ENCODE data around the gene NACC1.

The NACC1 gene

GRCh38 chr19:13079542-13079986 is 38.5 kb upstream of the NACC1 start:
- H3K36me3 ChIP-seq (replicated peaks): no peaks in the 10 kb centered on the region; the same call in 1 of the 2 replicates
- no peak for DNase-seq (ENCODE audit: low spot score in 2 of 2)
- H3K4me3 ChIP-seq: no peak overlapping the region
- in situ Hi-C loops (cut with MboI; ENCODE audit: low sequenced_read_pairs): no loop called here
- no peaks in the 10 kb centered on the region for H3K4me1 ChIP-seq
- H3K27me3 ChIP-seq (ENCODE audit: low read depth): no peaks in the 10 kb centered on the region
- H3K9me3 ChIP-seq: no peaks in the 10 kb centered on the region

DNA sequence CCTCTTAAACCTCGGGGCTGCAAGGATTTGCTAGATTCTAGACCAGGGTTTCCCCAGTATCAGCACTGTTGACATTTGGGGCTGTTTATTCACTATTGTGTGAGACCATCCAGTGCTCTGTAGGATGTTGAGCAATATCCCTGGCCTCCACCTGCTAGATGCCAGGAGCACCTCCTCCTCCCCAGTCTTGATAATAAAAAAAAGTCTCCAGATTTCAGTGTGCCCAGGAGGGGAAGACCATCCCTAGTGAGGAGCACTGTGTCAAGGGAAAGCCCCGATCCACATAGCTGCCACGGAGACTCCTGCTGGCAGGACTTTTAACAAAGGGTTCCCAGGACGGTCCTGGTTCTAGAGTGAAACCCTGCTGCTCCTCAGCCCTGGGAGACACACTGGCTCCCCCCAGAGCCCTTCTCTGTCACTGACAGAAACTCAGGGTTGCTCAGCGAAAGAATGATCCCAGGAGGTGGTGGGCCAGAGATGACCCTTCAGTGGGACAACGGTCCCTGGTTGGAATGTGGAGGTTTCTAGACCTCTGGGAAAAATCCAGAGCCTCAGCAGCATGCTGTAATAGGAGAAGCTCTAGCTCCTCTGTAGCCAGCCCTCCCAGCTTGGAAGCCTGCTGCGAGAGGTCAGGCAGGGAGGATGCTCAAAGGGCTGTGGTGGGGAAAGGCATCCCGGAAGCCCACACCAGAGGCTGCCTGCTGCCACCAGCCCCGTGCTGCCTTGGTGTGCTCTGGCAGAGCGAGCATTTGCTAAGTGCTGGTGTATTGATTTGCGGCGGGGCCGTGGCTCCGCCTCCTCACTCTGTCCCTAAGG is 35.7 kb upstream of the NACC1 start:
- no peak for DNase-seq (ENCODE audit: low spot score in 2 of 2)
- H3K4me3 ChIP-seq: no peak overlapping the region
- no peaks in the 10 kb centered on the region for H3K4me1 ChIP-seq
- in situ Hi-C loops (cut with MboI; ENCODE audit: low sequenced_read_pairs): no loop called here
- no peaks in the 10 kb centered on the region; the same call in 1 of the 2 replicates for H3K36me3 ChIP-seq (replicated peaks)
- no peaks in the 10 kb centered on the region for H3K27me3 ChIP-seq (ENCODE audit: low read depth)
- H3K9me3 ChIP-seq: no peaks in the 10 kb centered on the region

DNA sequence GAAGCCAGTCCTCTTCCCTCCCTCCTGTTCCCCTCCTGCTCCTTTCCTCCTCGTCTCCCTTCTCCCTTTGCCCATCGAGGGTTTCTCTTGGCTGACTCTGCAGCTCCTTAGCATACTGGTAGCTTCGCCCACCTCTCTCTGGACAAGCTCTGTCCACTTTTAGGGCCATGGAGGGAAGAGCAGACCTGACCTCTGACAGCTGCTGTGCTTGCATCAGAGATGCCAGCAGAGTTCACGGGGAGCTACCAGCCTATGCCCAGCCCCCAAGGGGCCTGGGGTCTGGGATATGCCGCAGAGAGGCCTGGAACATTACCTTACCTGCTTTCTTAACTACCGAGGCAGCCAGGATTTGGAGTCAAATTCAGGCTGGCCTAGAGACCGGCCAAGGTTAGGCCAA is 35.1 kb upstream of the NACC1 start:
- Histone ChIP-seq H3K4me3 (no peak overlapping the region), H3K9me3 (no peaks in the 10 kb centered on the region), H3K4me1 (no peaks in the 10 kb centered on the region), H3K36me3 (replicated peaks) (no peaks in the 10 kb centered on the region; the same call in 1 of the 2 replicates), H3K27me3 (ENCODE audit: low read depth) (no peaks in the 10 kb centered on the region)
- in situ Hi-C loops (cut with MboI; ENCODE audit: low sequenced_read_pairs): no loop called here
- DNase-seq (ENCODE audit: low spot score in 2 of 2): no peak

GRCh38 chr19:13083627-13084026 is 34.4 kb upstream of the NACC1 start:
- H3K9me3 ChIP-seq: no peaks in the 10 kb centered on the region
- no peaks in the 10 kb centered on the region for H3K27me3 ChIP-seq (ENCODE audit: low read depth)
- in situ Hi-C loops (cut with MboI; ENCODE audit: low sequenced_read_pairs): no loop called here
- H3K4me3 ChIP-seq: no peak overlapping the region
- H3K4me1 ChIP-seq: no peaks in the 10 kb centered on the region
- H3K36me3 ChIP-seq (replicated peaks): no peaks in the 10 kb centered on the region; the same call in 1 of the 2 replicates
- no peak for DNase-seq (ENCODE audit: low spot score in 2 of 2)

GRCh38 chr19:13085666-13086065 is 32.4 kb upstream of the NACC1 start:
- no peak overlapping the region for H3K4me3 ChIP-seq
- H3K36me3 ChIP-seq (replicated peaks): no peaks in the 10 kb centered on the region; the same call in 1 of the 2 replicates
- H3K27me3 ChIP-seq (ENCODE audit: low read depth): no peaks in the 10 kb centered on the region
- no peaks in the 10 kb centered on the region for H3K4me1 ChIP-seq
- DNase-seq (ENCODE audit: low spot score in 2 of 2): no peak
- in situ Hi-C loops (cut with MboI; ENCODE audit: low sequenced_read_pairs): no loop called here
- H3K9me3 ChIP-seq: no peaks in the 10 kb centered on the region

DNA sequence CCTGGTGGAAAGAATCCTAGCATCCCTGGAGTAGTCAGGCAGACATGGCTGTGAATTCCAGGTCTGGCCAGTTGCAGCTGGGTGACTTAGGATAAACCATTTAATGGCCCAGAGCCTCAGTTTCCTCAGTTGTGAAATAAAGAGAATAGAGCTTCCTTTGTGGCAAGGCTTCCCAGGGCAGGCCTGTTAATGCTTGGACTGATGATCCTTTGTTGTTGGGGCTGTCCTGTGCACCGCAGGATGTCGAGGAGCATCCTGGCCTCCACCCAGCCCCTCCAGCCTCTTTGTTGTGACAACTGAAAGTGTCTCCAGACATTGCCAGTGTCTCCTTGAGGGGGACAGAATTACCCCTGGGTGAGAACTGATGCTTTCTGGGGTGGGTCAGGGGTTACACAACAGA is 31.7 kb upstream of the NACC1 start:
- Histone ChIP-seq H3K36me3 (replicated peaks) (no peaks in the 10 kb centered on the region; the same call in 1 of the 2 replicates), H3K4me3 (no peak overlapping the region), H3K4me1 (no peaks in the 10 kb centered on the region), H3K27me3 (ENCODE audit: low read depth) (no peaks in the 10 kb centered on the region), H3K9me3 (no peaks in the 10 kb centered on the region)
- in situ Hi-C loops (cut with MboI; ENCODE audit: low sequenced_read_pairs): no loop called here
- no peak for DNase-seq (ENCODE audit: low spot score in 2 of 2)

- in situ Hi-C loops (cut with MboI; ENCODE audit: low sequenced_read_pairs): no loop called here
- H3K4me1 ChIP-seq: no peaks in the 10 kb centered on the region
- no peak for DNase-seq (ENCODE audit: low spot score in 2 of 2)
- no peak overlapping the region for H3K4me3 ChIP-seq
- H3K36me3 ChIP-seq (replicated peaks): no peaks in the 10 kb centered on the region; the same call in 1 of the 2 replicates
- H3K9me3 ChIP-seq: no peaks in the 10 kb centered on the region
- no peaks in the 10 kb centered on the region for H3K27me3 ChIP-seq (ENCODE audit: low read depth)
Measured at GRCh38 chr19:13087295-13087694, 30.8 kb upstream of the NACC1 start.

GRCh38 chr19:13087795-13088537 is 30.1 kb upstream of the NACC1 start:
- in situ Hi-C loops (cut with MboI; ENCODE audit: low sequenced_read_pairs): no loop called here
- Histone ChIP-seq H3K9me3 (no peaks in the 10 kb centered on the region), H3K36me3 (replicated peaks) (no peaks in the 10 kb centered on the region; the same call in 1 of the 2 replicates), H3K4me3 (no peak overlapping the region), H3K4me1 (no peaks in the 10 kb centered on the region), H3K27me3 (ENCODE audit: low read depth) (no peaks in the 10 kb centered on the region)
- no peak for DNase-seq (ENCODE audit: low spot score in 2 of 2)

DNA sequence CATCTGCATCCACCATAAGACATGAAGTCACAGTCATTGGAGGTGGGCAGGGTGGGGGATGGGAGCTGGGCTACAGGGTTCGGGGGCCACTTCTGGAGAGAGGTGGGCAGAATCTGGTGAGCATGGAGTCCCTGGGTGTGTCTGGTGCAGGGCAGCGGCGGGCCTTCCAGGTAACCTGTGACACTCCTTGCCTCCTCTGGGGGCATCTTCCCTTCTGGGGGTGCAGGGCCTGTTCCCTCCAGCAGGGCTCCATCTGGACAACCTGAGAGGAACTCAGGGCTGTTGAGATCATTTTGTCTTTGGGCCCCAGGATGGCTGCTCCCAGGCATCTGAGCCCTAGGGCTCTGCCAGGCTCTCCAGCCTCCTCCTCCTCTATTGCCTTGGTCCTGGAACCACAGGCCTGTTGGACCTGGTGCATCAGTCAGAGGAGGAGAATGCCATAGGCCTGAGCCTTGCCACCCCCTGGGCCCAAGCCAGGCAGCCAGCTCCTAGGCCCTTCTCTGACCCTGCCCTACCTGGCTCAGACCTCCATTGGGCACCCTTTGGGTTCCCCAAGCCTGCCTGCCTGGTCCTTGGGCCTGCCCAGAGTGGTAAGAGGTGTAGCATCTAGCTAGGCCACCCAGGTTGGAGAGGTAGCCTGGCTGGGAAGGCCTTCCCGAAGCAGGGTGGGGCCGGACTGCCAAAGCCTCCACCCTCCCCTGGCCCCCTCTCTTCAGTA is 28.8 kb upstream of the NACC1 start:
- H3K27me3 ChIP-seq (ENCODE audit: low read depth): no peaks in the 10 kb centered on the region
- in situ Hi-C loops (cut with MboI; ENCODE audit: low sequenced_read_pairs): no loop called here
- H3K36me3 ChIP-seq (replicated peaks): no peaks in the 10 kb centered on the region
- no peak overlapping the region for H3K4me3 ChIP-seq
- H3K4me1 ChIP-seq: no peaks in the 10 kb centered on the region
- H3K9me3 ChIP-seq: no peaks in the 10 kb centered on the region
- DNase-seq (ENCODE audit: low spot score in 2 of 2): peak in 1 of 2 experiments; percentile 29

DNA sequence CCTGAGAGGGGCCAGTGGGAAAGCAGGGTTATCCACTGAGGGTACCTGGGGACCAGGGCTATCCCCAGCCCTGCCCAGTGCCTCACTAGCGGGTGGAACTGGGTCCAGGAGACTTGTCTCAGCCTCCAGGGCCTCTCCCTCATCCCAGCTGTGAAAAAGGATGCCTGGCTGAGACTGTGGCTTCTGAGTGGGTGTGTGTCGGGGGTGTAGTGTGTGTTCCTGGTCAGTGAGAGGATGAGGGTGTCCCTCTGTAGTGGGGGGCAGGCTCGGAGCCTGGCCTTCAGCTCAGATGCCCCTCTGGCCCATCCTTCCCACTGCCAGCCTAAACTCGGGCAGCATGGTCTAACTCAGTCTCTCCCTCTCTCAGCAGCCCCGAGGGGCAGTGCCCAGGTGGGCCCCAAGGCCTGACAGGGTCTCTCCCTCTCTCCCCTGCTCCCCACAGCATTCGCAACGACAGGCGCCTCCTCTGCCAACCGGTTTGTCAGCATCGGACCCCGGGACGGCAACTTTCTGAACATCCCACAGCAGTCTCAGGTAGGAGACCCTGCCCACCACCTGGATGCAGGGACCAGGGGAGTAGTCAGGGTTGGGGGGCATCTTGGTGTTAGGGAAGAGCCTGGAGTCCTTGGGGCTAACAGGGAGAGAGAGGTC is 28.1 kb upstream of the NACC1 start:
- Histone ChIP-seq H3K4me1 (no peaks in the 10 kb centered on the region), H3K9me3 (no peaks in the 10 kb centered on the region), H3K4me3 (no peak overlapping the region), H3K36me3 (replicated peaks) (no peaks in the 10 kb centered on the region), H3K27me3 (ENCODE audit: low read depth) (no peaks in the 10 kb centered on the region)
- no peak for DNase-seq (ENCODE audit: low spot score in 2 of 2)
- in situ Hi-C loops (cut with MboI; ENCODE audit: low sequenced_read_pairs): loop anchor here (5.0 kb wide), 1 partner anchor 113 kb away; no protein-coding TSS in a partner anchor

GRCh38 chr19:13090511-13091231 is 27.4 kb upstream of the NACC1 start:
- Histone ChIP-seq H3K4me3 (no peak overlapping the region), H3K27me3 (ENCODE audit: low read depth) (no peaks in the 10 kb centered on the region), H3K36me3 (replicated peaks) (no peaks in the 10 kb centered on the region), H3K9me3 (no peaks in the 10 kb centered on the region), H3K4me1 (no peaks in the 10 kb centered on the region)
- DNase-seq (ENCODE audit: low spot score in 2 of 2): no peak
- in situ Hi-C loops (cut with MboI; ENCODE audit: low sequenced_read_pairs): loop anchor here (5.0 kb wide), 1 partner anchor 113 kb away; no protein-coding TSS in a partner anchor

- Histone ChIP-seq H3K36me3 (replicated peaks) (no peaks in the 10 kb centered on the region), H3K27me3 (ENCODE audit: low read depth) (no peaks in the 10 kb centered on the region), H3K4me3 (no peak overlapping the region), H3K4me1 (no peaks in the 10 kb centered on the region), H3K9me3 (no peaks in the 10 kb centered on the region)
- in situ Hi-C loops (cut with MboI; ENCODE audit: low sequenced_read_pairs): loop anchor here (5.0 kb wide), 1 partner anchor 114 kb away; no protein-coding TSS in a partner anchor
- DNase-seq (ENCODE audit: low spot score in 2 of 2): no peak
Measured at GRCh38 chr19:13091400-13092157, 26.5 kb upstream of the NACC1 start.

All from HAP-1 (cell line).